Measurements from ENCODE around the gene CD69. TPM values are rescaled to one million over a fixed set of nuclear protein-coding genes. Genes with fewer than 3 reads are reported as not detected.

Gene CD69
- total RNA-seq (ENCODE audit: low replicate concordance) = 0.19 and 1.6 TPM in 2 replicates
- long read RNA-seq, partial matches to known transcripts = 0 of 1 reads
- long read RNA-seq, other reads (novel, unspliced or antisense) = 0 of 1 reads

GRCh38 chr12:9760699-9761418 is at the start of gene CD69:
Gene CD69 (minus strand): TSS chr12:9760901. CDS start chr12:9760820, 81 bp downstream.
- Mint-ChIP-seq H3K27me3 (no peaks in the 10 kb centered on the region), H3K27ac (peak within 1 kb of the TSS; percentile 80), H3K36me3 (no peaks in the 10 kb centered on the region), H3K4me1 (ENCODE audit: unreplicated experiment) (no peaks in the 10 kb centered on the region), H3K4me3 (peak within 1 kb of the TSS; percentile 33), H3K9me3 (peaks cover 3% of the 10 kb centered on the region)
- DNase-seq (ENCODE audit: extremely low spot score, unreplicated experiment) = no peak
- no peak for TF ChIP-seq CTCF (conservative IDR thresholded peaks at IDR 0.05)

GRCh38 chr12:9809866-9810265 is 49.2 kb upstream of the CD69 start:
- H3K27me3 Mint-ChIP-seq = peaks cover 13% of the 10 kb centered on the region
- peaks cover 6% of the 10 kb centered on the region for H3K36me3 Mint-ChIP-seq
- TF ChIP-seq CTCF (conservative IDR thresholded peaks at IDR 0.05) = no peak
- H3K4me3 Mint-ChIP-seq = no peak overlapping the region
- H3K4me1 Mint-ChIP-seq (ENCODE audit: unreplicated experiment) = peaks cover 3% of the 10 kb centered on the region
- no peaks in the 10 kb centered on the region for H3K9me3 Mint-ChIP-seq
- no peak for DNase-seq (ENCODE audit: extremely low spot score, unreplicated experiment)
- no peak overlapping the region for H3K27ac Mint-ChIP-seq

GRCh38 chr12:9809338-9809737 is 48.6 kb upstream of the CD69 start:
- TF ChIP-seq CTCF (conservative IDR thresholded peaks at IDR 0.05) = no peak
- DNase-seq (ENCODE audit: extremely low spot score, unreplicated experiment) = no peak
- no peaks in the 10 kb centered on the region for H3K9me3 Mint-ChIP-seq
- H3K4me3 Mint-ChIP-seq = no peak overlapping the region
- peaks cover 13% of the 10 kb centered on the region for H3K27me3 Mint-ChIP-seq
- no peak overlapping the region for H3K27ac Mint-ChIP-seq
- peaks cover 3% of the 10 kb centered on the region for H3K4me1 Mint-ChIP-seq (ENCODE audit: unreplicated experiment)
- H3K36me3 Mint-ChIP-seq = peaks cover 6% of the 10 kb centered on the region

GRCh38 chr12:9808504-9808903 is 47.8 kb upstream of the CD69 start:
- Mint-ChIP-seq H3K9me3 (no peaks in the 10 kb centered on the region), H3K36me3 (peaks cover 6% of the 10 kb centered on the region), H3K4me1 (ENCODE audit: unreplicated experiment) (peaks cover 3% of the 10 kb centered on the region), H3K27me3 (peaks cover 8% of the 10 kb centered on the region), H3K27ac (no peak overlapping the region), H3K4me3 (no peak overlapping the region)
- no peak for DNase-seq (ENCODE audit: extremely low spot score, unreplicated experiment)
- no peak for TF ChIP-seq CTCF (conservative IDR thresholded peaks at IDR 0.05)

- peaks cover 3% of the 10 kb centered on the region for H3K4me1 Mint-ChIP-seq (ENCODE audit: unreplicated experiment)
- peaks cover 6% of the 10 kb centered on the region for H3K27me3 Mint-ChIP-seq
- H3K36me3 Mint-ChIP-seq = peaks cover 6% of the 10 kb centered on the region
- no peak for TF ChIP-seq CTCF (conservative IDR thresholded peaks at IDR 0.05)
- no peaks in the 10 kb centered on the region for H3K9me3 Mint-ChIP-seq
- DNase-seq (ENCODE audit: extremely low spot score, unreplicated experiment) = no peak
- H3K4me3 Mint-ChIP-seq = no peak overlapping the region
- no peak overlapping the region for H3K27ac Mint-ChIP-seq
Measured at GRCh38 chr12:9806714-9807113, 46.0 kb upstream of the CD69 start.

All from type B pancreatic cell (in vitro differentiated cells).